Measurements from ENCODE around the gene NPC1.
A peak's percentile ranks its signal among the peaks of the same experiment; 100 is the strongest.
"Not testable (repeated sequence)": the region's sequence is repeated elsewhere in the genome, so short reads cannot be mapped to it uniquely, and the experiment has no call there.

Gene NPC1

DNA sequence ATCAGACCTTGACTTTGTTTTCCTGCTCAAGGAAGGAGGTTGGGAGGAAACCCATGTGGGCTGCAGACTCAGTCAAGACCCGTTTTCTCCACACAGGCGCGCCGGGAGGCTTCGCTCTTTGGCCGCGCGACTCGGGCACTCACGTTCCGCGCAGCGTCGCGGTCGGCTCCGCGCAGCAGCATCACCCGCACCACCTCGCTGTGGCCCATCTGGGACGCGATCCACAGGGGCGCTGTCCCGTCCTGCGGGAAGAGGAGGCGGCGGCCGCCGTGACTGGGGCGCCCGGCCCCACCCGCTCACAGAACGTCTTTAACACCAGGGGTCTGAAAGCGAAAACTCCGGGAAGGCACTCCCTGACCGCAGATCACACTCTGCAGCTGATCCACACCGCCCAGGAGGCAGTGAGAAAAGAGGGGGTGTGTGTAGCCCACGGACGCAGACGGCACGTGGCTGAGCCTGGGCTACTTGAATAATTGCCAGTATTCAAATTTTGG is 33.1 kb upstream of the NPC1 start:
- H3K27me3 ChIP-seq (ENCODE audit: insufficient read depth, low read length): peaks cover 41% of the 10 kb centered on the region
- H3K36me3 ChIP-seq (ENCODE audit: insufficient read depth, low read length): no peaks in the 10 kb centered on the region
- peak overlapping the region; percentile 32 for H2AFZ ChIP-seq (ENCODE audit: low read depth, low read length)
- peaks cover 8% of the 10 kb centered on the region for H3K4me1 ChIP-seq (ENCODE audit: insufficient read depth, low read length)
- no peaks in the 10 kb centered on the region for H3K9me3 ChIP-seq (ENCODE audit: low read length)
- peak overlapping the region; percentile 25 for H3K4me3 ChIP-seq (ENCODE audit: low read length)

GRCh38 chr18:23618862-23619387 is 32.6 kb upstream of the NPC1 start:
- Histone ChIP-seq H3K4me3 (ENCODE audit: low read length) (no peak overlapping the region), H3K27me3 (ENCODE audit: insufficient read depth, low read length) (peaks cover 41% of the 10 kb centered on the region)

DNA sequence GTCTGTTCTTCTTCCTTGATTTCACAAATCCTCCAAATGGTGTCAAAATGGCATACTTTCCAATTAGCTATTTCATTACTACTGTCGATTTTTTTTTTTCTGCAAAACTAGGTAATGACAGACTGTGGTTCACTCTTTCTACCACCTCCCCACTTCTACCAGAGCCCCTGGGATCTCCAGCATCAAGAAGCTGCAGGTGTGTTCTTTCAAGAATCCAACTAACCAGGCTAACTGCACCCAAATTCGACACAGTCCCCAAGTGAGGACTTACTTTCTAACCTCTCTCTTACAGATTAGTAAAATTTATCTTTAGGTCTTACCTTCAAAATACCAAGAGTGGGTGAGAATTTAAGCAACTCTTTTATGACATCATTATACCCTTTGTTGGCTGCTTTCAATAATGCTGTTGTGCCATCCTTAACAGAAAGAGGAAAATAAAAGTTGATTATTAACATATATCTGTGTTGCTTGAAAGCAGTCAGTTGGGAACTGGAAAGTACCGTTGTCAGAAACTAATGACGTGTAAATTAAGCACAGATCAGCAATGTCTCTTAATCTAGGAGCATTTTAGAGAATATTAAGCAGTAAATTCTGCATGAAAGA is 31.2 kb upstream of the NPC1 start:
- Histone ChIP-seq H3K27me3 (ENCODE audit: insufficient read depth, low read length) (peaks cover 41% of the 10 kb centered on the region), H3K36me3 (ENCODE audit: insufficient read depth, low read length) (no peaks in the 10 kb centered on the region), H3K9me3 (ENCODE audit: low read length) (no peaks in the 10 kb centered on the region)

More at GRCh38 chr18:23618862-23619387, 32.6 kb upstream of the NPC1 start:
- Histone ChIP-seq H3K36me3 (ENCODE audit: insufficient read depth, low read length) (no peaks in the 10 kb centered on the region), H3K4me1 (ENCODE audit: insufficient read depth, low read length) (peaks cover 8% of the 10 kb centered on the region), H2AFZ (ENCODE audit: low read depth, low read length) (peak overlapping the region; percentile 32), H3K9me3 (ENCODE audit: low read length) (no peaks in the 10 kb centered on the region)

GRCh38 chr18:23616258-23616657 is 30.0 kb upstream of the NPC1 start:
- H3K9me3 ChIP-seq (ENCODE audit: low read length): no peaks in the 10 kb centered on the region
- peaks cover 40% of the 10 kb centered on the region for H3K27me3 ChIP-seq (ENCODE audit: insufficient read depth, low read length)
- no peaks in the 10 kb centered on the region for H3K36me3 ChIP-seq (ENCODE audit: insufficient read depth, low read length)
- H3K4me1 ChIP-seq (ENCODE audit: insufficient read depth, low read length): peaks cover 8% of the 10 kb centered on the region
- no peak overlapping the region for H3K4me3 ChIP-seq (ENCODE audit: low read length)
- H2AFZ ChIP-seq (ENCODE audit: low read depth, low read length): no peak overlapping the region

More for the DNA sequence above, 31.2 kb upstream of the NPC1 start:
- H3K4me3 ChIP-seq (ENCODE audit: low read length): no peak overlapping the region
- peaks cover 8% of the 10 kb centered on the region for H3K4me1 ChIP-seq (ENCODE audit: insufficient read depth, low read length)
- no peak overlapping the region for H2AFZ ChIP-seq (ENCODE audit: low read depth, low read length)

DNA sequence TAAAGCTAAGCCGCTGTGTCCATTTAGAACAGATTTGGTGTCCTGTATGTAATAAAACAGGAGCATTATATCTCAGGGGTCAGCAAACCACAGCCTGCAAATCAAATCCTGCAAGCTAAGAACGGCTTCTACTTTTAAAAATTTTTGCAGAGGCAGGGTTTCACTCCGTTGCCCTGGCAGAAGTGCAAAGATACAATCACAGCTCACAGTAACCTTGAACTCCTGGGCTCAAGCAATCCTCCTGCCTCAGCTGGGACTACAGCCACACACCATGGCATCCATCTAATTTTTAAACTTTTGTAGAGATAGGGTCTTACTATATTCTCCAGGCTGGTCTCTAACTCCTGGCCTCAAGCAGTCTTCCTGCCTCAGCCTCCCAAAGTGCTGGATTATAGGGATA is 28.6 kb upstream of the NPC1 start:
- Histone ChIP-seq H2AFZ (ENCODE audit: low read depth, low read length) (no peak overlapping the region), H3K4me3 (ENCODE audit: low read length) (no peak overlapping the region), H3K4me1 (ENCODE audit: insufficient read depth, low read length) (peaks cover 8% of the 10 kb centered on the region), H3K36me3 (ENCODE audit: insufficient read depth, low read length) (no peaks in the 10 kb centered on the region), H3K27me3 (ENCODE audit: insufficient read depth, low read length) (peaks cover 27% of the 10 kb centered on the region), H3K9me3 (ENCODE audit: low read length) (no peaks in the 10 kb centered on the region)

DNA sequence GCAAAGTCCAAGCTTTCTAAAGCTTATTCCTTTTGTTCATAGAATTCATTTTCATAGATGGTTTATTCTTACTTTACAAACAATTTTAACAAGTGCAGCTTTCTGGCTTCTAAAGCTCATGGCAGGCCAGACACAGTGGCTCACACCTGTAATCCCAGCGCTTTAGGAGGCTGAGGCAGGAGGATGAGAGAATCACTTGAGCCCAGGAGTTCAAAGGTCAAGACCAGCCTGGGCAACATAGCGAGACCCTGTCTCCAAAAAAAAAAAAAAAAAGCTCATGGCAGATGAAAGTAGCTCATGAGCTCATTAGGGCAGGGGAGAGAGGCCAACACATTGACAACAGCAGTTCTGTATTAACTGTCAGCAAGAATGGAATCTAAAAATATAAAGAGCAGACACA is 28.1 kb upstream of the NPC1 start:
- Histone ChIP-seq H3K4me1 (ENCODE audit: insufficient read depth, low read length) (peaks cover 5% of the 10 kb centered on the region), H2AFZ (ENCODE audit: low read depth, low read length) (no peak overlapping the region)

GRCh38 chr18:23613091-23613475 is 26.8 kb upstream of the NPC1 start:
- H3K4me3 ChIP-seq (ENCODE audit: low read length); H3K36me3 ChIP-seq (ENCODE audit: insufficient read depth, low read length); H2AFZ ChIP-seq (ENCODE audit: low read depth, low read length); H3K4me1 ChIP-seq (ENCODE audit: insufficient read depth, low read length); H3K9me3 ChIP-seq (ENCODE audit: low read length): not testable (repeated sequence)
- H3K27me3 ChIP-seq (ENCODE audit: insufficient read depth, low read length): peaks cover 13% of the 10 kb centered on the region

More for the DNA sequence above, 28.1 kb upstream of the NPC1 start:
- H3K4me3 ChIP-seq (ENCODE audit: low read length): no peak overlapping the region
- H3K27me3 ChIP-seq (ENCODE audit: insufficient read depth, low read length): peaks cover 22% of the 10 kb centered on the region
- no peaks in the 10 kb centered on the region for H3K9me3 ChIP-seq (ENCODE audit: low read length)
- H3K36me3 ChIP-seq (ENCODE audit: insufficient read depth, low read length): no peaks in the 10 kb centered on the region

DNA sequence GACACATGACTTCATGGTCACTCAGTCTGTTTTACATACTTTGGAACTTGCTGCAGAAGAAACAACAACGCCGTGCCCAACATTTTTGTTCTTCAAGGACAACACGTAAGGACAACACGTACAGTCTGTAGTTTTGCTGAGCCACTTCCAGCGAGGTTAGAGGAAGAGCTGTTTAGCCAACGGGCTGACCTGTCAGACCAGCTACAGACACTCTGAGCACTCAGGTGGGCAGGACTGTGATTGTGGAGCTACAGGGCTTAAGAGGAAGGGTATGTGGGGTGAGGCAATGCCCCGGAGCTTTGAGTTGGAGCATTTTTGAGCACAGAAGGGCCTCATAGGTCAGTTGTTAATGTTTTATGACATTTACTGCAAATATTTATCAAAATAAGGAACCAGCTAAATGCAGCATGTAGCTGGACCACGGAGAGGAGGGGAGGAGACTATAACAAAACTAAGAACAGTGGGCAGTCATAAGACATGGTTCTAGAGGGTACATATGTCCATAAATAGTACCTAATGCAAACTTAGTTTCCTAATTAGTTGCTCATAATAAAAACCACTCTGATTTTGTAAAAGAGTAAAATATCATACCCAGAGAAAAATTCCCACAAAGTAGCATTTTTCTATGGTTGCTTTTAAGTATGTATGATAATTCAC is 26.3 kb upstream of the NPC1 start:
- Histone ChIP-seq H3K4me1 (ENCODE audit: insufficient read depth, low read length) (no peaks in the 10 kb centered on the region), H3K9me3 (ENCODE audit: low read length) (no peaks in the 10 kb centered on the region), H3K4me3 (ENCODE audit: low read length) (no peak overlapping the region), H3K27me3 (ENCODE audit: insufficient read depth, low read length) (peaks cover 10% of the 10 kb centered on the region), H3K36me3 (ENCODE audit: insufficient read depth, low read length) (no peaks in the 10 kb centered on the region), H2AFZ (ENCODE audit: low read depth, low read length) (no peak overlapping the region)

- no peak overlapping the region for H2AFZ ChIP-seq (ENCODE audit: low read depth, low read length)
- H3K4me1 ChIP-seq (ENCODE audit: insufficient read depth, low read length): no peaks in the 10 kb centered on the region
- no peaks in the 10 kb centered on the region for H3K36me3 ChIP-seq (ENCODE audit: insufficient read depth, low read length)
These were observed 23.2 kb upstream of the NPC1 start for GRCh38 chr18:23609390-23610023.

DNA sequence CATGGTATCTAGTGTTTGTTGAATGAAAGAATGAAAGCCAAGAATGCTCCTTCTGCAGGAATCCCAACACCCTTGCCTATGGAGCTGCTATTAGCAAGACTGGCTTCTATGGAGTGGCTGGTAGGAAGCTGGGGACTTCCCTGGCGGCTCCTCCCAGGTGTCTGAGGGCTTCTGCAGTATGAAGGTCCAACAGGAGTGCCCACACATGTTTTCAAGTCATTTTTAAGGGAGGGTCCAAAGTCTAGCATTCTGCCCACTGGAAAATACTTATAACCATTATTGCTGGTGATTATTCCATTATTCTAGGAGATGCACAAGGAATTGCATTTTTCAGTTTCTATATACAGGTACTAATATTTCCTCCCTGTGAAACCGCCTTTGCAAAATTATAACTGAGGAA is 21.9 kb upstream of the NPC1 start:
- no peaks in the 10 kb centered on the region for H3K36me3 ChIP-seq (ENCODE audit: insufficient read depth, low read length)
- H3K4me1 ChIP-seq (ENCODE audit: insufficient read depth, low read length): no peaks in the 10 kb centered on the region
- H3K4me3 ChIP-seq (ENCODE audit: low read length): no peak overlapping the region
- H2AFZ ChIP-seq (ENCODE audit: low read depth, low read length): no peak overlapping the region
- H3K9me3 ChIP-seq (ENCODE audit: low read length): no peaks in the 10 kb centered on the region
- peaks cover 3% of the 10 kb centered on the region for H3K27me3 ChIP-seq (ENCODE audit: insufficient read depth, low read length)

More at GRCh38 chr18:23609390-23610023, 23.2 kb upstream of the NPC1 start:
- Histone ChIP-seq H3K27me3 (ENCODE audit: insufficient read depth, low read length) (peaks cover 3% of the 10 kb centered on the region), H3K9me3 (ENCODE audit: low read length) (no peaks in the 10 kb centered on the region), H3K4me3 (ENCODE audit: low read length) (no peak overlapping the region)

DNA sequence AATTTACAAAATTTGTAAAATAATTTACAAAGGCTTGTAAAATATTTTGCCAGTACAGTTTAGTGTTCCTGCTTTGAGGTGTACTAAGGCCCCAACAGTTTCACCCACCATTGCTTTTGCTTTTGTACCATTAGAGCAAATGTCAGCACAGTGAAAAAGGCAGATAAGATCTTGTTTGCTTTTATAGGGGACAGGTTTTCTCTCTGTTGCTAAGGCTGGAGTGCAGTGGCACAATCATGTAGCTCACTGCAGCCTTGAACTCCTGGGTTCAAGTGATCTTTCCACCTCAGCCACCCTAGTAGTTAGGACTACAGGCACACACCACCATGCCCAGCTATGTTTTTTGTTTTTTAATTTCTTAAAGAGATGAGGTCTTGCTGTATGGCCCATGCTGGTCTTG is 19.6 kb upstream of the NPC1 start:
- H3K36me3 ChIP-seq (ENCODE audit: insufficient read depth, low read length): no peaks in the 10 kb centered on the region
- no peaks in the 10 kb centered on the region for H3K9me3 ChIP-seq (ENCODE audit: low read length)
- peaks cover 3% of the 10 kb centered on the region for H3K27me3 ChIP-seq (ENCODE audit: insufficient read depth, low read length)
- H3K4me3 ChIP-seq (ENCODE audit: low read length): no peak overlapping the region
- H2AFZ ChIP-seq (ENCODE audit: low read depth, low read length): no peak overlapping the region
- no peaks in the 10 kb centered on the region for H3K4me1 ChIP-seq (ENCODE audit: insufficient read depth, low read length)

DNA sequence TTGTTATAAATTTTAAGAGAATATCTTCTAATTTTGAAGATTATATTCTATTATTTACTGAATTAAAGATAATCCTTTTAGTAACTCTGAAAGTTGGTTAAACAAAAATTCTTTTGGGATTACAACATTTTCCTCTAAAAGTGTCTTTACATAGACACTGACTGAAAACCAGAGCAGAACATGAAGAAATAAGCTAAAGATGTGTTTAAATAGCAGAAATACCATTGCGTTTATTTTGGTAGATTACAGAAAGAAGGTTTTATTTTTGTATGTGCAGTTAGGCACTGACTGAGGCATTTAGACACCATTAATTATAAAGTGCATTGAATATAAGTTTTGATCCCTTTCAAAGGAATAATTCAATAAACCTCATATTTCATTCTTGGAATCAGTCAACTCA is 13.5 kb upstream of the NPC1 start:
- H3K4me3 ChIP-seq (ENCODE audit: low read length): no peak overlapping the region
- no peaks in the 10 kb centered on the region for H3K36me3 ChIP-seq (ENCODE audit: insufficient read depth, low read length)
- no peak overlapping the region for H2AFZ ChIP-seq (ENCODE audit: low read depth, low read length)
- peaks cover 4% of the 10 kb centered on the region for H3K27me3 ChIP-seq (ENCODE audit: insufficient read depth, low read length)
- H3K4me1 ChIP-seq (ENCODE audit: insufficient read depth, low read length): no peaks in the 10 kb centered on the region
- H3K9me3 ChIP-seq (ENCODE audit: low read length): no peaks in the 10 kb centered on the region

DNA sequence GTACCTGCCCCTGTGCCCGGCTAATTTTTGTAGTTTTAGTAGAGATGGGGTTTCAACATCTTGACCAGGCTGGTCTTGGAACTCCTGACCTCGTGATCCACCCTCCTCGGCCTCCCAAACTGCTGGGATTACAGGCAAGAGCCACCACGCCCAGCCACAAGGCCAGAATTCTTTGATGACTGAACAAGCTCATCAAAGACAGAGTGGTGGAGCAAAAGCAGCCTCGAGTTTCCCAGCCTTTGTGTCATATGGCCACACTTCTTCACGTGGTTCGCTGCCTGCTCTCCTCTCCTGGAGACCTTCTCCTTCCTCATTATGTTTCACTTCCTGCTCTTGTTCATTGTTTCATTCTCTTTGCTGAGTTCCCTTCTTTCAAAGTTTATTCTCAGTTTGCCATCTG is 9.9 kb upstream of the NPC1 start:
- Histone ChIP-seq H2AFZ (ENCODE audit: low read depth, low read length) (no peak overlapping the region), H3K27me3 (ENCODE audit: insufficient read depth, low read length) (peaks cover 4% of the 10 kb centered on the region), H3K9me3 (ENCODE audit: low read length) (no peaks in the 10 kb centered on the region), H3K4me1 (ENCODE audit: insufficient read depth, low read length) (no peaks in the 10 kb centered on the region), H3K36me3 (ENCODE audit: insufficient read depth, low read length) (no peaks in the 10 kb centered on the region), H3K4me3 (ENCODE audit: low read length) (no peak overlapping the region)

All from neuron (in vitro differentiated cells).